Stimulated activated CD4-positive, alpha-beta T cell treated with anti-CD3 and anti-CD28 coated beads, TNF-alpha, amount 100 ng/mL, for 48 hours (primary cell): ENCODE results near the gene RIBC2.

ENCODE experiments used
- DNase-seq, 3 donors: peaks; one replicate each; pipeline ENCODE4 v3.0.0-alpha.2; 2020; ENCODE audit warnings: low read depth in 3 of 3

RIBC2 gene

GRCh38 chr22:45473626-45474237 lies 60.2 kb downstream of the RIBC2 start:
- no peak for DNase-seq

GRCh38 chr22:45475063-45475747 lies 61.7 kb downstream of the RIBC2 start:
- no peak for DNase-seq

DNA sequence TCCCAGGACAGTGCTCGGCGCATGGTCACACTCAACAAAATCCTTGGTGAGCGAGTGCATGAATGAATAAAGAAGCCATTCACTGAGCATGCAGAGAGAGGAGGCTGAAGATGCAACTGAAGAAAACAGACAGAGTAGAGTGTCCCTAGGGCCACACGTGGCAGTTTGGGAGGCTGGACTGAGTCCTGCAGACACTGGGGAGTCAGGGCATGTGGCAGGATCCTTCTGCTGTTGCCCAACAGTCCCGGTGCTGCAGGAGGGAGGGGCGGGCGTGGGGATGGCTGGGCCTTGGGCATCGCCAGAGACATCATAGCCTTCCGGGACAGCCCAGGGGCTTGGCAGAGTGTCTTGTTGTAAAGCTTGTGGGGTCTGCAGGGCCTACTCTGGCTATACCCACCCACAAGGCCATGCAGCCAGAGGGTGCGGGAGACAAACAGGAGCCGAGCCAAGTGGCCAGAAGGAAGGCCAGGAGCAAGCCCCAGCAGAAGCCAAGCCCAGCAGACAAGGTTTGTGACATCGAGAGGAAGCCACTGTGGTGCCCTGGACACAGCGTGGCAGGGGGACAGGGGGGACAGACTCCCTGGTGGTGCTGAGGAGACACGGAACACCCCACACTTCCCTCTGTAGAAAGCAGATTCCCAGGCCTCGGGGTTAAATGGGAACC lies 62.5 kb downstream of the RIBC2 start:
- no peak for DNase-seq

DNA sequence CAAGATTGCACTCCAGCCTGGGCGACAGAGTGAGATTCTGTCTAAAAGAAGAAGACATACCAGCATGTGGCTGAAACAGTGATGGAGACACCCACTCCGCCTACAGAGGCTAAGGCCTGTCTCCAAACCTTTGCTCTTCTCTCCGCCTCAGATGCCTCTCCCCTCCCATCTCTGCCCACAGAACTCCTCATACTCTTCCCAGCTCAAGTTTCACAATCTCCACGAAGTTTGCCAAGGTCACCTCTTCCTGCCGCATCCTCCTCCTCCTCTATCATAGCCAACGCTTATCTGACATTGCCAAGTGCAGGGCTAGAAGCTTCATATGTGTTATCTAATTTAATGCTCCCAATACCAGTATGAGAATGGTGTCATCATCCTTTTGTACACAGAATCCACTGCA lies 63.3 kb downstream of the RIBC2 start:
- DNase-seq, result no peak

DNA sequence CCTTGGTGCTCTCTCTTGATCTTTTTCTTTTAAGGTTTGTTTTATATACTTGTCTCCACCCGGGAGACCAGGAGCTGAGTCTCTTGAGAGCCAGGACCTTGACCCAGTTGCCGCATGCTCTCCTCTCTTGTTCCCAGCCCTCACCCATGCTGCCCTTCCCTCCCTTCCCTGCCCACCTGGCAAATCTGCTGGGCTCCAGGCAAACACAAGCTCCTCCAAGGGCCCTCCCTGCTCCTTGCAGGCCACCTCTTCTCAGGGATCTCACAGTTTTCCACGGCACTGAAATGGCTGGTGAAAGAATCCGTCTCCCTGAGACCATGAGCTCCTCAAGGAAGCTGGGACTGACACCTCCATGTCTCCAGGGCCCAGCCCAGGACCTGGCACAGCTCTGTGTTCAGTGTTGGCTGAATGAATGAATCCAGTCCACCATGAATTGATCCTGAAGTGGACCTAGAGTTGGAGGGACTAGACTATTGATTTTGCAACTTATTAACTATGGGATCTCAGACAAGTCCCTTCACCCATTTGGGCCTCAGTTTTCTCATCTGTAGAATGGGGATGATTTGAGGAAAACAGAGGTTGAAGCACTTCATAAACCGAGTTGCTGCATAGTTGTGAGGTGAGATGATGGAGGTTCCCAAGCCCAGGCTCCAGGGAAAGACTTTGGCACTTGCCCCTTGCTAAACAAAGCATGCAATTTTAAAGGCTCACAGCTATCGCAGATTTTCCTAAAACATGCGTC lies 64.0 kb downstream of the RIBC2 start:
- no peak for DNase-seq

GRCh38 chr22:45478108-45478771 lies 64.7 kb downstream of the RIBC2 start:
- DNase-seq, result no peak

DNA sequence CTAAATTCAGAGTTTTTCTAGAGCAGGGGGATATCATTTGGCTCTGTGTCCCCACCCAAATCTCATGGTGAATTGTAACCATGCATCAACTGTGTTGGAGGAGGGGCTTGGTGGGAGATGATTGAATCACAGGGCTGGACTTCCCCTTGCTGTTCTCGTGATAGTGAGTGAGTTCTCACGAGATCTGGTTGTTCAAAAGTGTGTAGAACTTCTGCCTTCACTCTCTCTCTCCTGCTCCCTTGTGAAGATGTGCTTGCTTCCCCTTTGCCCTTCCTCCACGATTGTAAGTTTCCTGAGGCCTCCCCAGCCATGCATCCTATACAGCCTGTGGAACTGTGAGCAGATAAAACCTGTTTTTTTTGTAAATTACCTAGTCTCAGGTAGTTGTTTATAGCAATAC lies 67.2 kb downstream of the RIBC2 start:
- DNase-seq, result no peak

DNA sequence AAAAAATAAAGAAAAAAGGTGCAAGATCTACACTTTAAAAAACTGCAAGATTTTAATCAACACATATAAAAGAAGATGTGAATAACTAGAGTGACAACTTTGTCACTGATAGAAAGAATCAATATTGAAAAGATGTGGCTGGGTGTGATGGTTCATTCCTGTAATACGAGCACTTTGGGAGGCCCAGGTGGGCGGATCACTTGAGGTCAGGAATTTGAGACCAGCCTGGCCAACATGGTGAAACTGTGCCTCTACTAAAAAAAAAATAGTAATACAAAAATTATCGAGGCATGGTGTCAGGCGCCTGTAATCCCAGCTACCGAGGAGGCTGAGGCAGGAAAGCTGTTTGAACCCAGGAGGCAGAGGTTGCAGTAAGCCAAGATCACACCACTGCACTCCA lies 68.2 kb downstream of the RIBC2 start:
- DNase-seq, result no peak
